Suprapubic skin (tissue), 3 donors: ENCODE measurements around the gene PTPN1.

Source experiments
- CTCF ChIP-seq, 2 donors: fragments of 200-600 bp in 1 of 2; fragments of 450-650 bp in 1 of 2; sonication (generic) in 1 of 2; IDR thresholded peaks; one replicate each; pipeline ENCODE4 v1.5.1; 2016 to 2019; ENCODE audit warnings: antibody characterized with exemption in 2 of 2, mild to moderate bottlenecking in 1 of 2, moderate library complexity in 1 of 2
- POLR2A ChIP-seq, 2 donors: fragments of 450-650 bp; IDR thresholded peaks; one replicate each; pipeline ENCODE4 v1.6.1; 2017; ENCODE audit warnings: antibody characterized with exemption in 2 of 2, mild to moderate bottlenecking in 2 of 2, moderate library complexity in 2 of 2

- TF ChIP-seq CTCF (IDR thresholded peaks at IDR 0.05) (no peak), POLR2A (IDR thresholded peaks at IDR 0.05) (no peak)
Observed at GRCh38 chr20:50533464-50533863, 23.3 kb downstream of the PTPN1 start.
